A673 (cell line): ENCODE results near the gene AP2B1. TPM values are rescaled to one million over a fixed set of nuclear protein-coding genes. Genes with fewer than 3 reads are reported as not detected.

Experiments
- BruUV-seq: library from RNA; stranded (reverse); fragments of 400-500 nt; replicated peaks from 2 replicates; lab custom pipeline; 2021; lab: Mats Ljungman, UMichigan
- CTCF ChIA-PET: fragments of 300-600 bp; sonication (Branson Sonifier 250); formaldehyde crosslinking; loops from one replicate; lab custom pipeline; 2022; ENCODE audit warnings: antibody characterized with exemption; lab: Charles Lee
- POLR2A ChIA-PET: fragments of 300-600 bp; sonication (Branson Sonifier 250); formaldehyde crosslinking; loops from one replicate; lab custom pipeline; 2022; ENCODE audit warnings: antibody characterized with exemption; ENCODE audit not compliant: low non-redundant PET; lab: Charles Lee
- DNase-seq: peaks from one replicate; pipeline ENCODE4 v3.0.0-alpha.2; 2015; ENCODE audit warnings: low spot score
- H3K27ac ChIP-seq: fragments of 200-600 bp; sonication (generic); 2 replicates; pipeline ENCODE4 v1.5.1; 2016; ENCODE audit warnings: mixed run types, low read depth, mild to moderate bottlenecking, mixed read lengths, antibody characterized with exemption, low read length; ENCODE audit not compliant: poor library complexity, severe bottlenecking
- H3K27me3 ChIP-seq: fragments of 200-600 bp; sonication (generic); replicated peaks from 2 replicates; pipeline ENCODE4 v1.6.1; 2017; ENCODE audit warnings: mixed run types, low read depth, mild to moderate bottlenecking, mixed read lengths, antibody characterized with exemption, low read length; ENCODE audit not compliant: insufficient read depth, poor library complexity
- H3K36me3 ChIP-seq: fragments of 200-600 bp; sonication (generic); 2 replicates; pipeline ENCODE4 v1.6.1; 2016; ENCODE audit warnings: mixed run types, mild to moderate bottlenecking, mixed read lengths, antibody characterized with exemption, low read length; ENCODE audit not compliant: insufficient read depth, poor library complexity, severe bottlenecking
- H3K4me1 ChIP-seq: fragments of 200-600 bp; sonication (generic); 2 replicates; pipeline ENCODE4 v1.6.1; 2017; ENCODE audit warnings: mixed run types, mild to moderate bottlenecking, mixed read lengths, antibody characterized with exemption, low read length; ENCODE audit not compliant: insufficient read depth, poor library complexity, severe bottlenecking
- H3K4me3 ChIP-seq: fragments of 200-600 bp; sonication (generic); 2 replicates; pipeline ENCODE4 v1.5.1; 2016; ENCODE audit warnings: low read depth, mixed run types, mild to moderate bottlenecking, mixed read lengths, low read length; ENCODE audit not compliant: poor library complexity, severe bottlenecking
- H3K9me3 ChIP-seq: fragments of 200-600 bp; sonication (generic); 2 replicates; pipeline ENCODE4 v1.6.1; 2016; ENCODE audit warnings: mixed run types, low read depth, mild to moderate bottlenecking, mixed read lengths, antibody characterized with exemption, low read length; ENCODE audit not compliant: poor library complexity, severe bottlenecking
- CTCF ChIP-seq: fragments of 300-800, 200-600 bp; sonication (generic); conservative IDR thresholded peaks from 2 replicates; pipeline ENCODE4 v1.5.1; 2017; ENCODE audit warnings: low read depth, mild to moderate bottlenecking, antibody characterized with exemption, low read length, moderate library complexity, mixed read lengths
- EZH2 ChIP-seq: fragments of 200-600 bp; sonication (generic); IDR thresholded peaks from 2 replicates; pipeline ENCODE4 v1.6.1; 2017; ENCODE audit warnings: borderline replicate concordance, low read depth, mild to moderate bottlenecking, mixed read lengths, antibody characterized with exemption, low read length; ENCODE audit not compliant: poor library complexity, severe bottlenecking
- intact Hi-C: fragments of 100-400 bp; cut with micrococcal nuclease; formaldehyde crosslinking; loops from one replicate; pipeline ENCODE4 v1.10.0; 2022; ENCODE audit not compliant: unreplicated experiment
- total RNA-seq: library from RNA; stranded (reverse); gene quantifications from 2 replicates; pipeline ENCODE4 v1.2.3, GENCODE V29; 2021

AP2B1 gene
- total RNA-seq, 1 experiment from 2014 or later, result 124 TPM

GRCh38 chr17:35752945-35753764 is 166.0 kb downstream of the AP2B1 start, which contains the start of gene GAS2L2:
Gene GAS2L2 (minus strand): TSS chr17:35753239. CDS start chr17:35752850, 389 bp downstream.
- no peaks in the 10 kb centered on the region for H3K27me3 ChIP-seq
- H3K4me1 ChIP-seq, result no peaks in the 10 kb centered on the region
- no peak within 1 kb of the TSS for H3K27ac ChIP-seq
- POLR2A ChIA-PET, result no interaction called here
- H3K36me3 ChIP-seq, result no peaks in the 10 kb centered on the region
- no peaks in the 10 kb centered on the region for H3K9me3 ChIP-seq
- no peak within 1 kb of the TSS for H3K4me3 ChIP-seq
- CTCF ChIA-PET, result no interaction called here
- intact Hi-C loops, result no loop called here
- TF ChIP-seq CTCF, result no peak
- no peak for TF ChIP-seq EZH2
- no peak for DNase-seq
- no TSS peak for BruUV-seq

GRCh38 chr17:35757243-35757642 is 170.1 kb downstream of the AP2B1 start:
- intact Hi-C loops, result no loop called here
- Histone ChIP-seq H3K9me3 (no peaks in the 10 kb centered on the region), H3K27me3 (no peaks in the 10 kb centered on the region), H3K4me1 (no peaks in the 10 kb centered on the region), H3K36me3 (no peaks in the 10 kb centered on the region), H3K27ac (no peak overlapping the region), H3K4me3 (no peak overlapping the region)
- ChIA-PET POLR2A (no interaction called here), CTCF (no interaction called here)
- no peak for DNase-seq
- TF ChIP-seq CTCF, result no peak
- TF ChIP-seq EZH2, result no peak
- BruUV-seq, result no TSS peak

- no peaks in the 10 kb centered on the region for H3K27me3 ChIP-seq
- no peaks in the 10 kb centered on the region for H3K4me1 ChIP-seq
- BruUV-seq, result no TSS peak
- no peak within 1 kb of the TSS for H3K27ac ChIP-seq
- no peak within 1 kb of the TSS for H3K4me3 ChIP-seq
- no peak for DNase-seq
- ChIA-PET POLR2A (no interaction called here), CTCF (no interaction called here)
- intact Hi-C loops, result loop anchor here (5.0 kb wide), 1 partner anchor 47 kb away; the partner anchor contains the start of gene TAF15
- TF ChIP-seq EZH2 (no peak), CTCF (no peak)
- no peaks in the 10 kb centered on the region for H3K36me3 ChIP-seq
- H3K9me3 ChIP-seq, result no peaks in the 10 kb centered on the region
These were observed 173.5 kb downstream of the AP2B1 start, which contains the start of gene C17orf50 for GRCh38 chr17:35760587-35760986. Gene C17orf50 (plus strand): TSS chr17:35760887. CDS start chr17:35760942, 55 bp downstream.
